ENCODE measurements around the gene TMEM81.

- TF ChIP-seq, protein P1, sequence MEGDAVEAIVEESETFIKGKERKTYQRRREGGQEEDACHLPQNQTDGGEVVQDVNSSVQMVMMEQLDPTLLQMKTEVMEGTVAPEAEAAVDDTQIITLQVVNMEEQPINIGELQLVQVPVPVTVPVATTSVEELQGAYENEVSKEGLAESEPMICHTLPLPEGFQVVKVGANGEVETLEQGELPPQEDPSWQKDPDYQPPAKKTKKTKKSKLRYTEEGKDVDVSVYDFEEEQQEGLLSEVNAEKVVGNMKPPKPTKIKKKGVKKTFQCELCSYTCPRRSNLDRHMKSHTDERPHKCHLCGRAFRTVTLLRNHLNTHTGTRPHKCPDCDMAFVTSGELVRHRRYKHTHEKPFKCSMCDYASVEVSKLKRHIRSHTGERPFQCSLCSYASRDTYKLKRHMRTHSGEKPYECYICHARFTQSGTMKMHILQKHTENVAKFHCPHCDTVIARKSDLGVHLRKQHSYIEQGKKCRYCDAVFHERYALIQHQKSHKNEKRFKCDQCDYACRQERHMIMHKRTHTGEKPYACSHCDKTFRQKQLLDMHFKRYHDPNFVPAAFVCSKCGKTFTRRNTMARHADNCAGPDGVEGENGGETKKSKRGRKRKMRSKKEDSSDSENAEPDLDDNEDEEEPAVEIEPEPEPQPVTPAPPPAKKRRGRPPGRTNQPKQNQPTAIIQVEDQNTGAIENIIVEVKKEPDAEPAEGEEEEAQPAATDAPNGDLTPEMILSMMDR (IDR thresholded peaks at IDR 0.05), result no peak
- no peak for TF ChIP-seq POLR2A (IDR thresholded peaks at IDR 0.05)
These were observed 20.0 kb downstream of the TMEM81 start for GRCh38 chr1:205064301-205064700.
